K562 (cell line): ENCODE data around the gene TRIM4.

Experiments used
- HDGF ChIP-seq: fragments of 450-650 bp; IDR thresholded peaks from 2 replicates; pipeline ENCODE4 v1.6.1; 2016
- TF ChIP-seq, protein P1 (sequence below): sonication (generic); formaldehyde crosslinking; IDR thresholded peaks from 2 replicates; pipeline ENCODE4 v1.8.0; 2022; ENCODE audit warnings: mild to moderate bottlenecking, missing genetic modification reagents, borderline replicate concordance
- TF ChIP-seq, protein P2 (sequence below), 3 experiments: IDR thresholded peaks in 2 of 3; conservative IDR thresholded peaks in 1 of 3; 2 replicates each; pipeline ENCODE4 v1.5.1; 2011 to 2012; ENCODE audit warnings: low read length in 3 of 3, mild to moderate bottlenecking in 3 of 3, control low read depth in 2 of 3, improper control_type of control experiment in 1 of 3, inconsistent platforms in 1 of 3, low read depth in 1 of 3, mixed read lengths in 1 of 3, moderate library complexity in 1 of 3; ENCODE audit not compliant: insufficient read depth in 2 of 3

DNA sequence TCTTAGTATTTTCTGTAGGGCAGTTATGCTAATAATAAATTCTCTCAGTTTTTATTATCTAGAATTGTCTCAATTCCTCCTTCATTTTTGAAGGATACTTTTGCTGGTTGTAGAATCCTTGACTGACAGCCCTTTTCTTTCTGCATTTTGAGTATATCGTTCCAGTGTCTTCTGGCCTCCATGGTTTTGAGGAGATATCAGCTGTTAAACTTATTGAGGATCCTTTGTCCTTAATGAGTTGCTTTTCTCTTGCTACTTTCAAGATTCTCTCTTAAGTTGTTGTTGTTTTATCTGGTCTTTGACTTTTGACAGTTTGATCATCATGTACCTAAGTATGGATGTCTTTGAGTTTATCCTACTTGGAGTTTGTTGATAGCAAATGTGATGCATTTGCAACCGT lies 19.0 kb upstream of the TRIM4 start:
- TF ChIP-seq, protein P1, sequence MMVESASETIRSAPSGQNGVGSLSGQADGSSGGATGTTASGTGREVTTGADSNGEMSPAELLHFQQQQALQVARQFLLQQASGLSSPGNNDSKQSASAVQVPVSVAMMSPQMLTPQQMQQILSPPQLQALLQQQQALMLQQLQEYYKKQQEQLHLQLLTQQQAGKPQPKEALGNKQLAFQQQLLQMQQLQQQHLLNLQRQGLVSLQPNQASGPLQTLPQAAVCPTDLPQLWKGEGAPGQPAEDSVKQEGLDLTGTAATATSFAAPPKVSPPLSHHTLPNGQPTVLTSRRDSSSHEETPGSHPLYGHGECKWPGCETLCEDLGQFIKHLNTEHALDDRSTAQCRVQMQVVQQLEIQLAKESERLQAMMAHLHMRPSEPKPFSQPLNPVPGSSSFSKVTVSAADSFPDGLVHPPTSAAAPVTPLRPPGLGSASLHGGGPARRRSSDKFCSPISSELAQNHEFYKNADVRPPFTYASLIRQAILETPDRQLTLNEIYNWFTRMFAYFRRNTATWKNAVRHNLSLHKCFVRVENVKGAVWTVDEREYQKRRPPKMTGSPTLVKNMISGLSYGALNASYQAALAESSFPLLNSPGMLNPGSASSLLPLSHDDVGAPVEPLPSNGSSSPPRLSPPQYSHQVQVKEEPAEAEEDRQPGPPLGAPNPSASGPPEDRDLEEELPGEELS (CRISPR knock-in tag) = no peak
- TF ChIP-seq, protein P2, sequence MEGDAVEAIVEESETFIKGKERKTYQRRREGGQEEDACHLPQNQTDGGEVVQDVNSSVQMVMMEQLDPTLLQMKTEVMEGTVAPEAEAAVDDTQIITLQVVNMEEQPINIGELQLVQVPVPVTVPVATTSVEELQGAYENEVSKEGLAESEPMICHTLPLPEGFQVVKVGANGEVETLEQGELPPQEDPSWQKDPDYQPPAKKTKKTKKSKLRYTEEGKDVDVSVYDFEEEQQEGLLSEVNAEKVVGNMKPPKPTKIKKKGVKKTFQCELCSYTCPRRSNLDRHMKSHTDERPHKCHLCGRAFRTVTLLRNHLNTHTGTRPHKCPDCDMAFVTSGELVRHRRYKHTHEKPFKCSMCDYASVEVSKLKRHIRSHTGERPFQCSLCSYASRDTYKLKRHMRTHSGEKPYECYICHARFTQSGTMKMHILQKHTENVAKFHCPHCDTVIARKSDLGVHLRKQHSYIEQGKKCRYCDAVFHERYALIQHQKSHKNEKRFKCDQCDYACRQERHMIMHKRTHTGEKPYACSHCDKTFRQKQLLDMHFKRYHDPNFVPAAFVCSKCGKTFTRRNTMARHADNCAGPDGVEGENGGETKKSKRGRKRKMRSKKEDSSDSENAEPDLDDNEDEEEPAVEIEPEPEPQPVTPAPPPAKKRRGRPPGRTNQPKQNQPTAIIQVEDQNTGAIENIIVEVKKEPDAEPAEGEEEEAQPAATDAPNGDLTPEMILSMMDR (IDR thresholded peaks at IDR 0.05 in 2 of 3, conservative IDR thresholded peaks at IDR 0.05 in 1 of 3; ENCODE audit: insufficient read depth in 2 of 3, low read depth in 1 of 3, low read length in 3 of 3) = no peak
- no peak for TF ChIP-seq HDGF
